Neural progenitor cell (in vitro differentiated cells): ENCODE data around the gene STARD3. TPM values are rescaled to one million over a fixed set of nuclear protein-coding genes. Genes with fewer than 3 reads are reported as not detected.

Experiments used
- DNase-seq: peaks from one replicate; pipeline ENCODE4 v3.0.0-alpha.2; 2016; ENCODE audit warnings: low spot score
- H2AFZ ChIP-seq: fragments of 200-600 bp; sonication (generic); replicated peaks from 2 replicates; pipeline ENCODE4 v1.6.1; 2016; ENCODE audit warnings: antibody characterized with exemption
- H3F3A ChIP-seq: fragments of 200-600 bp; sonication (generic); 2 replicates; pipeline ENCODE4 v1.6.1; 2016; ENCODE audit warnings: antibody characterized with exemption, low read depth
- H3K27ac ChIP-seq: fragments of 200-600 bp; sonication (generic); 2 replicates; pipeline ENCODE4 v1.5.1; 2016; ENCODE audit warnings: mild to moderate bottlenecking
- H3K27me3 ChIP-seq: fragments of 200-600 bp; sonication (generic); 2 replicates; pipeline ENCODE4 v1.6.1; 2016; ENCODE audit warnings: mild to moderate bottlenecking, moderate library complexity
- H3K36me3 ChIP-seq: fragments of 200-600 bp; sonication (generic); 2 replicates; pipeline ENCODE4 v1.5.1; 2016
- H3K4me1 ChIP-seq: fragments of 200-600 bp; sonication (generic); 2 replicates; pipeline ENCODE4 v1.6.1; 2016; ENCODE audit warnings: mixed run types
- H3K4me2 ChIP-seq: fragments of 200-600 bp; sonication (generic); 2 replicates; pipeline ENCODE4 v1.6.1; 2016
- H3K4me3 ChIP-seq: fragments of 200-600 bp; sonication (generic); 2 replicates; pipeline ENCODE4 v1.5.1; 2016
- H3K79me2 ChIP-seq: fragments of 200-600 bp; sonication (generic); 2 replicates; pipeline ENCODE4 v1.6.1; 2016; ENCODE audit warnings: low read depth
- H3K9ac ChIP-seq: fragments of 200-600 bp; sonication (generic); 2 replicates; pipeline ENCODE4 v1.6.1; 2016
- H3K9me3 ChIP-seq: fragments of 200-600 bp; sonication (generic); 2 replicates; pipeline ENCODE4 v1.5.1; 2016; ENCODE audit warnings: low read depth
- H4K20me1 ChIP-seq: fragments of 200-600 bp; sonication (generic); 2 replicates; pipeline ENCODE4 v1.6.1; 2016; ENCODE audit warnings: low read depth
- H3K27ac Mint-ChIP-seq: 3 replicates; pipeline ENCODE4 v1.8.0; 2021; ENCODE audit warnings: mixed read lengths
- H3K27me3 Mint-ChIP-seq: 2 replicates; pipeline ENCODE4 v1.8.0; 2022; ENCODE audit warnings: low read depth, mild to moderate bottlenecking, inconsistent platforms, moderate library complexity, mixed read lengths; ENCODE audit not compliant: insufficient read depth
- H3K36me3 Mint-ChIP-seq: 3 replicates; pipeline ENCODE4 v1.8.0; 2021; ENCODE audit warnings: mixed read lengths
- H3K4me1 Mint-ChIP-seq: 3 replicates; pipeline ENCODE4 v1.8.0; 2021; ENCODE audit warnings: mixed read lengths
- H3K4me3 Mint-ChIP-seq: 3 replicates; pipeline ENCODE4 v1.8.0; 2021; ENCODE audit warnings: mild to moderate bottlenecking, moderate library complexity, mixed read lengths
- H3K9me3 Mint-ChIP-seq: 3 replicates; pipeline ENCODE4 v1.8.0; 2020; ENCODE audit warnings: mixed read lengths
- CTCF ChIP-seq: fragments of 200-600 bp; sonication (generic); IDR thresholded peaks from 2 replicates; pipeline ENCODE4 v1.5.1; 2017; ENCODE audit warnings: antibody characterized with exemption, mild to moderate bottlenecking
- EZH2 ChIP-seq: fragments of 200-600 bp; sonication (generic); IDR thresholded peaks from 2 replicates; pipeline ENCODE4 v1.6.1; 2017; ENCODE audit warnings: antibody characterized with exemption, mild to moderate bottlenecking, moderate library complexity
- EZH2phosphoT487 ChIP-seq: fragments of 200-600 bp; sonication (generic); IDR thresholded peaks from 2 replicates; pipeline ENCODE4 v1.6.1; 2017; ENCODE audit warnings: antibody characterized with exemption
- total RNA-seq: library from RNA; depleted of rRNA; stranded (reverse); fragments of >200 nt; gene quantifications from 2 replicates; pipeline ENCODE4 v1.2.3, GENCODE V29; 2015; ENCODE audit warnings: low replicate concordance

STARD3 gene
- total RNA-seq, 1 donor from 2014 or later = 21.5 TPM

- Histone ChIP-seq H3K36me3 (no peaks in the 10 kb centered on the region), H3K4me3 (peak overlapping the region; percentile 41), H3F3A (peaks cover 26% of the 10 kb centered on the region), H3K27ac (no peak overlapping the region), H2AFZ (no peak overlapping the region), H3K27me3 (peaks cover 100% of the 10 kb centered on the region), H3K9me3 (no peaks in the 10 kb centered on the region), H4K20me1 (peaks cover 77% of the 10 kb centered on the region), H3K4me1 (peaks cover 23% of the 10 kb centered on the region), H3K79me2 (no peaks in the 10 kb centered on the region), H3K4me2 (peak overlapping the region; percentile 81), H3K9ac (no peak overlapping the region)
- Mint-ChIP-seq H3K36me3 (no peaks in the 10 kb centered on the region), H3K27me3 (peaks cover 79% of the 10 kb centered on the region), H3K4me1 (peaks cover 7% of the 10 kb centered on the region), H3K4me3 (no peak overlapping the region), H3K9me3 (peaks cover 3% of the 10 kb centered on the region), H3K27ac (no peak overlapping the region)
- DNase-seq = peak; percentile 61
- peak; percentile 94 for TF ChIP-seq EZH2phosphoT487
- TF ChIP-seq CTCF = no peak
- peak; percentile 97 for TF ChIP-seq EZH2
Observed at GRCh38 chr17:39606434-39607056, 30.4 kb upstream of the STARD3 start.

DNA sequence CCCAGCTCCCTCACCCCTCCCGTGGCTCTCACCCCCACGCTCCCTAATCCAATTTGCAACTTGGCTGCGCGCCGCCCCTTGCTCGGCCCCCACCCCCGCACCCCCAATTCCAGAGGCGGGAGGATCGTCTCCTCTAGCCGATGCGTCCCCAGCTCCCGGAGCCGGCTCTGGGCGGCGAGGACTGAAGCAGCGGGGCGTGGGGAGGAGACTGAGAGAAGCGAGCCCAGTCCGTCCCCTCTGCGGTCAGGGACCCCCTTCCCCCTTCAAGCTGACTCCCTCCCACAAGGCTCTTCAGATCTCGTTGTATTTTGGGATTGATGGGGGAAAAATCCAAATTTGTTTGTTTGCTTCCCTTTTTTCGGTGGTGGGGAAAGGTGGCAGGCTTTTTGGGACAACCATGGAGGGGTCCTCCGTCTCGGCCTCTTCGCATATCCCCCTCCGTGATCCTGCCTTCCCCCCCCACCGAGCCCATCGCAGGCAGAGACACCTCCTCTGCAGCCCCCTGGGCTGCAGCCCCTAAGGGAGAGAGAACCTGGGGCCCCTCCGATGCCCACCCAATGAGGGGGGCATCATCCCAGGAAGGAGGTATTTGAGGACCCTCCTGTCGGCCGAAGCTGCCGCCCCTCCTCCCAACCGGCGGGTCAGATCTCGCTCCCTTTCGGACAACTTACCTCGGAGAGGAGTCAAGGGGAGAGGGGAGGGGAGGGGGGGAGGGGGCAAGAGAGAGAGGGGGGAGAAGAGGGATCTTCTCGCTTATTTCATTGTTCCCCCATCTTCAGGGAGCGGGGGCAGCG is 29.7 kb upstream of the STARD3 start:
- peak overlapping the region; percentile 41 for H3K4me3 ChIP-seq
- peak overlapping the region; percentile 48 for H3K4me3 Mint-ChIP-seq
- peak; percentile 72 for DNase-seq

DNA sequence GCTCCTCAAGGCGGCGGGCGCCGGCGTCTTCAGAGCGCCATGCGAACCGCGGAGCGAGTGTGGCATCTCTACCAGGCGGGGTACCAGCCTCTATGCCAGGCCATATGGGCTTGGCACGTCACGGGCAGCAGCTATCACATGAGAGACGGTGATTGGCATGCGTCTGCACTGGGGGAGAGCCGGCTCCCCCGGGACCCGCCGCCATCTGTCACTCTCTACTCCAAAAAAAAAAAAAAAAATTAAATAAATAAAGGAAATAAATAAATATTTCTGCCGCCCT is 29.2 kb upstream of the STARD3 start, which contains the start of gene NEUROD2:
Gene NEUROD2 (minus strand): TSS at position 70 of the 280 bp plus-strand sequence. CDS start 1,321 bp downstream, outside the sequence.
- H3K36me3 ChIP-seq = no peaks in the 10 kb centered on the region
- H3K4me3 Mint-ChIP-seq = peak within 1 kb of the TSS; percentile 50
- H4K20me1 ChIP-seq = peaks cover 65% of the 10 kb centered on the region
- no peak within 1 kb of the TSS for H2AFZ ChIP-seq
- no peak within 1 kb of the TSS for H3K27ac ChIP-seq
- no peaks in the 10 kb centered on the region for H3K79me2 ChIP-seq
- peaks cover 67% of the 10 kb centered on the region for H3K27me3 Mint-ChIP-seq
- H3K36me3 Mint-ChIP-seq = no peaks in the 10 kb centered on the region
- peaks cover 23% of the 10 kb centered on the region for H3K4me1 ChIP-seq
- DNase-seq = no peak
- peaks cover 7% of the 10 kb centered on the region for H3K4me1 Mint-ChIP-seq
- no peak within 1 kb of the TSS for H3K9ac ChIP-seq
- H3K27ac Mint-ChIP-seq = no peak within 1 kb of the TSS
- peaks cover 16% of the 10 kb centered on the region for H3F3A ChIP-seq
- H3K27me3 ChIP-seq = peaks cover 100% of the 10 kb centered on the region
- H3K4me3 ChIP-seq = peak within 1 kb of the TSS; percentile 41
- no peak for TF ChIP-seq EZH2
- TF ChIP-seq EZH2phosphoT487 = no peak
- TF ChIP-seq CTCF = no peak
- no peaks in the 10 kb centered on the region for H3K9me3 ChIP-seq
- peaks cover 3% of the 10 kb centered on the region for H3K9me3 Mint-ChIP-seq
- peak within 1 kb of the TSS; percentile 81 for H3K4me2 ChIP-seq

More for the DNA sequence above, 29.7 kb upstream of the STARD3 start:
- peaks cover 70% of the 10 kb centered on the region for H4K20me1 ChIP-seq
- peaks cover 7% of the 10 kb centered on the region for H3K4me1 Mint-ChIP-seq
- peaks cover 100% of the 10 kb centered on the region for H3K27me3 ChIP-seq
- H3K4me1 ChIP-seq = peaks cover 23% of the 10 kb centered on the region
- no peak overlapping the region for H3K27ac ChIP-seq
- H3K36me3 ChIP-seq = no peaks in the 10 kb centered on the region
- TF ChIP-seq EZH2phosphoT487 (peak; percentile 79), EZH2 (peak; percentile 89), CTCF (no peak)
- no peaks in the 10 kb centered on the region for H3K79me2 ChIP-seq
- H3K27ac Mint-ChIP-seq = no peak overlapping the region
- no peaks in the 10 kb centered on the region for H3K9me3 ChIP-seq
- H3K36me3 Mint-ChIP-seq = no peaks in the 10 kb centered on the region
- H3K9me3 Mint-ChIP-seq = peaks cover 3% of the 10 kb centered on the region
- peaks cover 72% of the 10 kb centered on the region for H3K27me3 Mint-ChIP-seq
- H3K9ac ChIP-seq = no peak overlapping the region
- H3K4me2 ChIP-seq = peak overlapping the region; percentile 81
- H3F3A ChIP-seq = peaks cover 22% of the 10 kb centered on the region
- H2AFZ ChIP-seq = no peak overlapping the region
